EH (cell line): ENCODE results near the gene TPRG1.

Source experiments
- DNase-seq: peaks from one replicate; pipeline ENCODE4 v3.0.0-alpha.2; 2015; ENCODE audit warnings: low read depth

The TPRG1 gene

GRCh38 chr3:189282189-189282588 is 110.4 kb downstream of the TPRG1 start:
- no peak for DNase-seq

- DNase-seq, result peak; percentile 18
Observed at GRCh38 chr3:189282741-189283140, 111.0 kb downstream of the TPRG1 start.

GRCh38 chr3:189286188-189286587 is 114.4 kb downstream of the TPRG1 start:
- DNase-seq, result no peak

GRCh38 chr3:189286916-189287315 is 115.1 kb downstream of the TPRG1 start:
- DNase-seq, result no peak

- DNase-seq, result no peak
Observed at GRCh38 chr3:189288348-189289235, 116.8 kb downstream of the TPRG1 start.

GRCh38 chr3:189289251-189289650 is 117.5 kb downstream of the TPRG1 start:
- no peak for DNase-seq

- DNase-seq, result peak; percentile 31
Observed at GRCh38 chr3:189292667-189293484, 121.1 kb downstream of the TPRG1 start.

GRCh38 chr3:189294649-189295048 is 122.9 kb downstream of the TPRG1 start:
- DNase-seq, result no peak

- DNase-seq, result no peak
Observed at GRCh38 chr3:189295089-189295488, 123.3 kb downstream of the TPRG1 start.

- no peak for DNase-seq
Observed at GRCh38 chr3:189297932-189298331, 126.2 kb downstream of the TPRG1 start.

GRCh38 chr3:189298469-189299375 is 127.0 kb downstream of the TPRG1 start:
- no peak for DNase-seq

GRCh38 chr3:189300345-189300744 is 128.6 kb downstream of the TPRG1 start:
- no peak for DNase-seq

- DNase-seq, result no peak
Observed at GRCh38 chr3:189301479-189301878, 129.7 kb downstream of the TPRG1 start.

- no peak for DNase-seq
Observed at GRCh38 chr3:189303584-189303983, 131.8 kb downstream of the TPRG1 start.

- DNase-seq, result peak; percentile 69
Observed at GRCh38 chr3:189304465-189305351, 132.9 kb downstream of the TPRG1 start.

GRCh38 chr3:189305412-189305811 is 133.6 kb downstream of the TPRG1 start:
- DNase-seq, result no peak

GRCh38 chr3:189307963-189308362 is 136.2 kb downstream of the TPRG1 start:
- no peak for DNase-seq

- DNase-seq, result no peak
Observed at GRCh38 chr3:189308608-189309007, 136.8 kb downstream of the TPRG1 start.

- no peak for DNase-seq
Observed at GRCh38 chr3:189309400-189309975, 137.7 kb downstream of the TPRG1 start.

- DNase-seq, result no peak
Observed at GRCh38 chr3:189311521-189311920, 139.8 kb downstream of the TPRG1 start.

- DNase-seq, result no peak
Observed at GRCh38 chr3:189312866-189313265, 141.1 kb downstream of the TPRG1 start.
